NCI-H2029 (cell line): ENCODE data around the gene POTEJ.
"Not testable (repeated sequence)": the region's sequence is repeated elsewhere in the genome, so short reads cannot be mapped to it uniquely, and the experiment has no call there.

Source experiments
- DNase-seq: peaks from one replicate; lab custom pipeline; 2025; lab: John Stamatoyannopoulos, UW

Gene POTEJ

DNA sequence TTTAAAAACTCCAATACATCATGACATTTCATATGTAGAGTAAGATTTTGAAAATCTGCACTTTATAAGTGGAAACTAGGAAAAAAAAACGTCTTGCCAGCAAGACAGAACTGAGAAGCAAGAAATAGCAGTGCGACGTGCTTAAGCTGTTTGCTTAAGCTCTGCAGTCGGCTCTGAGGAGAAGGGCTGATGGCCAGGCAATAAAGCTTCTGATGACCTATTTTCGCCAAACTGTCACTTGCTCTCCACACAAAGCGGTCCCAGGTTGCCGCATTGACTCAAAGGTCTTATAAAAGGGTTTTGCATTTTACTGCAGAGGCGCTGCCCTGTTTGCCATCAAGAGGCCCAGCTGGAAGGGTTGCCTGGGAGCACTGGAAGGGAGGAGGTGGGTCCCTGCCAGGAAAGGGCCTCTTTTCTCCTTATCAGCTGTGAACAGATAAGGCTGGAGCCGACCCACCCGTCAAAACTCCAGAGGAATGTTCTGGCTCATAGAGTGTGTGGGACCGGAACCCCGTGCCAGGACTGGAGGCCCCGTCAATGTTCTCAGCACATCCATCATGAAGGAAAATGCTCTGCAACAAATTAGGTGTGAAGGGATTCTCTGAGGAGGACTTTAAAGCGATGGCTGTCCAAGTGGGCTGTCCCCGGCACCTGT is 9.5 kb upstream of the POTEJ start:
- DNase-seq: not testable (repeated sequence)

DNA sequence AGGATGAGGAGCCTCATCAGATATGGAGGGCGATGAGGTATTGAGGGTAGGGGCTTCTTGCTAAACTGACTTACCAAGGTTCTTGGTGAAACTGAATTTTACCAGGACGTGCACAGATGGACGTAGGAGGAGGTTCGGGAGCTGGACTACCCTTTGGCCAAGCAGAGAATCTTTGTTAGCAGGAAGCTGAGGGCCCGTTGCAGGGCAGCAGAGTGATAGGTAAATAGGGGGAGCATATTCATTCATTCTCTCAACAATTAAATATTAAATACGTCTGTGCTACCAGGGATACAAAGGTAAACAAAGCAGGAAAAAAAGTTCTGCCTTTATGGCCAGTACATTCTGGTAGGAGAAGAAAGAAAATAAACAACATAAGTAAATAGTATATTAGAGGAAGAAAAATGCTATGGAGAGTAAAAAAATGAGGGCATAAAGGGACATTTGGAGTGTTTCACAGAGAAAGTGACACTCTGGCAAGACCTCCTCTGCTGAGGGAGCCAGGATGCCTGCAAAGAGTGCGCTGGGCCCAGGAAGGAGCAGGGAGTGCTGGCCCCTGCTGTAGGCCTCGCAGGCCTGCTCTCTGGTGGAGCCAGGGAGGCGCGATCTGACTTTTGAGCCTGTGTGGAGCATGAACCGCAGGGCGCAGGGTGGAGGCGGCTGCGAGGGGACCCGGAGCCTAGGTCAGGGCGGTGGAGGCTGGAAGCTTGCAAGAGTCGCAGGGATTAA is 2.8 kb upstream of the POTEJ start:
- not testable (repeated sequence) for DNase-seq

DNA sequence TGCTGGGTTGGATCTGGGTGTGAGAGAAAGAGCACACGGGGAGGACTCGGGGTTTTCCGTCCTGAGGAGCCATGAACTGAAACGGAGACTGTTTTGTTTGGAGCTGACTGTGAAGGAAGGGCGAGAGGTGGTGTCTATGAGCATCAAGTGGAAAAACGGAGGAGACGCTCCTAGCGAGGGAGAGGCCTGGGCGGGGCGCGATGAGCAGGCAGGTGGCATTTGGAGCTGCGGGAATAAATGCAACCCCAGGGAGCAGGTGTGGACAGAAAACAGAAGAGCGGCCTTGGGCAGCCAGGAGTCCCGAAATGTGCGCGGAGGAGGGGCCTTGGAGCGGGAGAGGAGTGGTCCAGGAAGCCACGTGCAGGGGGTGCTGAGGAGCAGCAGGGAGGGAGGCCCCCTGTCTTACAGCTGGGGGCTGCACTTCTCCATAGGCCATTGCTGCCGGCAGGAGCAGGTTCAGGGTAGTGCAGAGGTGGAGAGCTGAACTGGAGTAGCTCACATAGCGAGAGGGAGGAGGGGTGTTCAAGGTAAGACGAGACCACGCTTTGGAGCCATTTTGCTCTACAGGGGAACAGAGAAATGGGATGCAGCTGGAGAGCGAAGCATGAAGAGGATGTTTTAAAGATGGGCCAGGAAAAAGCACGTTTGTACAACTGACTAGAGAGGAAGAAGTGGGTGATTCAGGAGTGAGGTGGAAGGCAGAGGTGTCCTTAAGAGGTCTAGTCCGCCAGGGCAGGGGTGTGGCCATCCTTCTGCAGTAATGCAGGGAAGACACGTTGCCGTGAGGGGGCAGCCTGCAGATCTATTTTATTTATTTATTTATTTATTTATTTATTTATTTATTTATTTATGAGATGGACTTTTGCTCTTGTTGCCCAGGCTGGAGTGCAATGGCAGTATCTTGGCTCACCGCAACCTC is 2.0 kb upstream of the POTEJ start:
- not testable (repeated sequence) for DNase-seq

DNA sequence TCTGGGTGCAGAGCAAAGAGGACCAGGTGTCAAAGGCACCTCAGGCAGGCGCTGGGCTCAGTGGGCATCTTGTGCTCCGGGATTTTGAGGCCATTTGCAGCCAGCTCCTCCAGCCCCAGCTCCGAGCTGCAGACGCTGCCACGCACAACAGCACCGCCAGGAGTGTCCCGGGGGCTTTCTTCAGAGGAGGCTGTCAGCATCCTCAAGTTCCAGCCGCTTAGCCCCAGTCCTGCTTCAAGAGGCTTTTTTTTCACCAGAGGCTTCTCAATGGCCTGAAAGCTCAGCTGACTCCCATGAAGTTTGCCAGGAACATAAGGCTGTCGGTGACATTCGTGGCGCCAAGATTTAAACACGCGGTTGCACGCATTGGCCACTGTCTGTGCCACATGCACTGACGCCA is 754 bp upstream of the POTEJ start:
- DNase-seq: not testable (repeated sequence)

DNA sequence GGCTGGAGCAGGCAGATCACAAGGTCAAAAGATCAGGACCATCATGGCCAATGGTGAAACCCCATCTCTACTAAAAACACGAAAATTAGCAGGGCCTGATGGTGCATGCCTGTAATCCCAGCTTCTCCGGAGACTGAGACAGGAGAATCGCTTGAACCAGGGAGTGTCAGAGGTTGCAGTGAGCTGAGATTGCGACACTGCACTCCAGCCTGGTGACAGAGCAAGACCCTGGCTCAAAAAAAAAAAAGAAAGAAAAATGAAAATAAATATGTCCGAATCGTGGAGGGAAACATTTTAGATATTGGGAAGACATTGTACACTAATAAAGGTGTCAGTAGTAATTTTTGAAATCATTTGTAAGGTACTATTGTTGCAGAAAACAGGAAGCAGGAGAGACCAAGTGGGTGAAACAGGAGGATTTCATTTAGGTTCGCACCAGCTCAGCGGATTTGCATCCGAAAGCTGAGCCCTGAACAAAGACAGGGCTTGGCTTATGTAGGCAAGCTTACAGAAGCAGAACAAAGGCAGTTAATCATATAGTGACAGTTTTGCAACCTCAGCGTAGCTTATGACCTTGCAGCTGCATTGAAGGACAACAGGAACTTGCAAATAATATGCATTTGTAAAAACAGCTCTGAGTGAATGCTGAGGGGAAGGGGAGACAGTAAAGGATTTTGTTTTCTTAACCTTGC is 17.7 kb downstream of the POTEJ start:
- DNase-seq: not testable (repeated sequence)

DNA sequence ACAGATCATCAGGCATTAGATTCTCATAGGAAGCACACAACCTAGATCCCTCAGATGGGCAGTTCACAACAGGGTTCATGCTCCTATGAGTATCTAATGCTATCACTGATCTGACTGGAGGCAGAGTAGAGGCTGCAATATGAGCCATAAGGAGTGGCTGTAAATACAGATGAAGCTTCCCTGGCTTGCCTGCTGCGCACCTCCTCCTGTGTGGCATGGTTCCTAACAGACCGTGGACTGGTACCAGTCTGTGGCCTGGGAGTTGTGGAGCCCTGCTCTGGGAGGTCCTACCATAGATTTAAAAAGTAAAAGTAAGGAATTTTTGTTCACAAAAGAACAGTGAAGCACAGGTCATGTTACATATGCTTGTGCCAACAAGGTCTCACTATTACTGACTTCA is 27.7 kb downstream of the POTEJ start:
- DNase-seq: not testable (repeated sequence)

DNA sequence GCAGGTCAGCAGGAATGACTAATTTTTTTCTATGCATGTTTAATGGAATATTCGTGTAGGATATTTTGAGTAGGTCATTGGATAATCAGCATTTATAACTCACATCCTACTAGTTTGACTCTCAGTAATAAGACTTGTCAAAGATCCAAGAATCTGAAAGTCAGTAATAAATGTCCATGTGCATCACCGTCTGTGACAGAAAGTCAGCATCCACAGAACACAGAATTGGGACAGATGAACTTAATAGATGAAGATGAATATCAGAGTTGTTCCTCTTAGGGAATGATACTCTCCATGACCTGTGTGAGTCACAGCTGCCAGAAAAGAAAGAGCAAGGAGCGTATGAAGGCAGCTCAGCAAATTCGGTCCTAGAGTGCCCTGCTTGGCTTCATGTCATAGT is 30.4 kb downstream of the POTEJ start:
- DNase-seq: not testable (repeated sequence)

DNA sequence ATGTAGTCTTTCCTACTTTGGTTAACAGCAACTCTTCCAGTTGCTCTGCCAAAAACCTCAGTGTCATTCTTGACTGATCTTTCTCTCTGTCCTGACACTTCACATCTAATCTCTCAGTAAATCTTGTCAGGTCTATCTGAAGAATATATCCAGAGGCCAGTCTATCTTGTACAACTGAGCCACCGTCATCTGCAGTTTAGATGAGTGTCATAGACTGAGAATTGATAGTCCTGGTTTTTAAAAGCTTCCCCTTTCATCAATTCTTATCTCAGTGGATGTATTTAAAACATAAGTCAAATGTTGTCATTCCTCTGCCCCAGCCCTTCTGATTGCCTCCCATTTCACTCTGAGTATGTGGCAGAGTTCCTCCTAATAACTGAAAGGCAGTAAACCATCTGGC is 38.0 kb downstream of the POTEJ start:
- not testable (repeated sequence) for DNase-seq

DNA sequence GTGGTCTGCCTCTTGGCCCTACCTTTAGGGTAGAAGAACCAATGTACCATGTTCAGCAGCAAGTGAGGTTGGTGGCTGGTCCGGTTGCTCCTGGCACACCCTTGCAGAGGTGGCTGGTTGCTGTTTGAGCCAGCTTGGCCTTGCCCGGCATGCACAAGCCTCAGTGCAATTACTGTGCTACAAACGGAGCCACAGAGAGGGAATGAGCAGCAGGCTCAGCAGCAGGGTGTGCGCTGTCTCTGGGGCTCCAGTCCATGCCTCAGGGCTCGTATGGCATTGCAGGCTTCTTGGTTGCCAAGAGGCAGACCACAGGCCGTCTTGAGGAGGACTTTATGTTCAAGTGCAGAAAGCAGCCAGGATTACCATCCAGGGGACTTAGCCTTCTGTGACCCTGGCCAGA is 53.3 kb downstream of the POTEJ start:
- not testable (repeated sequence) for DNase-seq

DNA sequence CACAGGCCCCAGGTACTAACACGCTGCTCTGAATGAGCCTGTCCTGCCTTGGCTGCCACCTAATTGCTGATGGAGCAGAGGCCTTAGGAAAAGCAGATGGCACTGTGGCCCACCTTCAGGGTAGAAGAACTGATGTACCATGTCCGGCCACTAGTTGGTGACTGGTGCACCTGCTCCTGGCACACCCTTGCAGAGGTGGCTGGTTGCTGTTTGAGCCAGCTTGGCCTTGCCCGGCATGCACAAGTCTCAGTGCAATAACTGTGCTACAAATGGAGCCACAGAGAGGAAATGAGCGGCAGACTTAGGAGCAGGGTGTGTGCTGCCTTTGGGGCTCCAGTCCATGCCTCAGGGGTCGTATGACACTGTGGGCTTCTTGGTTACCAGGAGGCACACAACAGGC is 54.4 kb downstream of the POTEJ start:
- not testable (repeated sequence) for DNase-seq

DNA sequence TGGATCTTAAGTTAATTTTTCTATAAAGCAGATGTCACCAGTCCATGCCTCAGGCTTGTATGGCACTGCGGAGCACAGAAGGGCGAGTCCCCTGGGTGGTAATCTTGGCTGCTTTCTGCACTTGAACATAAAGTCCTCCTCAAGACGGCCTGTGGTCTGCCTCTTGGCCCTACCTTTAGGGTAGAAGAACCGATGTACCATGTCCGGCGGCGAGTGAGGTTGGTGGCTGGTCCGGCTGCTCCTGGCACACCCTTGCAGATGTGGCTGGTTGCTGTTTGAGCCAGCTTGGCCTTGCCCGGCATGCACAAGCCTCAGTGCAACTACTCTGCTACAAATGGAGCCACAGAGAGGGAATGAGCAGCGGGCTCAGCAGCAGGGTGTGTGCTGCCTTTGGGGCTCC is 56.3 kb downstream of the POTEJ start:
- DNase-seq: not testable (repeated sequence)

DNA sequence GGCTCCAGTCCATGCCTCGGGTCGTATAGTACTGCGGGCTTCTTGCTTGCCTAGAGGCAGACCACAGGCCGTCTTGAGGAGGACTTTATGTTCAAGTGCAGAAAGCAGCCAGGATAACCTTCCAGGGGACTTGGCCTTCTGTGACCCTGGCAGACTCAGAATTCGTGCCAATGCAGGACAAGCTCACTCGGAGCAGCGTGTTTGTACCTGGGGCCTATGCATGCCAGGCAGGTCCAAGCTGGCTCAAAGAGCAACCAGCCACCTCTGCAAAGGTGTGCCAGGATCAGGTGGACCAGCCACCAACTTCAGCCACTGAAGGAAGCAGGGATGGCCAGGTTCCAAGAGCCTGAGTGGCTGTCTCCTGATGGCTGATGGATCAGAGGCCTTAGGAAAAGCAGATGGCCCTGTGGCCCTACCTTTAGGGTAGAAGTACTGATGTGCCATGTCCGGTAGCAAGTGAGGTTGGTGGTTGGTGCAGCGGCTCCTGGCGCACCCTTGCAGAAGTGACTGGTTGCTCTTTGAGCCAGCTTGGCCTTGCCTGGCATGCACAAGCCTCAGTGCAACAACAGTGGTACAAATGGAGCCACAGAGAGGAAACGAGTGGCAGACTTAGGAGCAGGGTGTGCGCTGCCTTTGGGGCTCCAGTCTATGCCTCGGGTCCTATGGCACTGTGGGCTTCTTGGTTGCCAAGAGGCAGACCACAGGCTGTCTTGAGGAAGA is 58.9 kb downstream of the POTEJ start:
- DNase-seq: not testable (repeated sequence)

DNA sequence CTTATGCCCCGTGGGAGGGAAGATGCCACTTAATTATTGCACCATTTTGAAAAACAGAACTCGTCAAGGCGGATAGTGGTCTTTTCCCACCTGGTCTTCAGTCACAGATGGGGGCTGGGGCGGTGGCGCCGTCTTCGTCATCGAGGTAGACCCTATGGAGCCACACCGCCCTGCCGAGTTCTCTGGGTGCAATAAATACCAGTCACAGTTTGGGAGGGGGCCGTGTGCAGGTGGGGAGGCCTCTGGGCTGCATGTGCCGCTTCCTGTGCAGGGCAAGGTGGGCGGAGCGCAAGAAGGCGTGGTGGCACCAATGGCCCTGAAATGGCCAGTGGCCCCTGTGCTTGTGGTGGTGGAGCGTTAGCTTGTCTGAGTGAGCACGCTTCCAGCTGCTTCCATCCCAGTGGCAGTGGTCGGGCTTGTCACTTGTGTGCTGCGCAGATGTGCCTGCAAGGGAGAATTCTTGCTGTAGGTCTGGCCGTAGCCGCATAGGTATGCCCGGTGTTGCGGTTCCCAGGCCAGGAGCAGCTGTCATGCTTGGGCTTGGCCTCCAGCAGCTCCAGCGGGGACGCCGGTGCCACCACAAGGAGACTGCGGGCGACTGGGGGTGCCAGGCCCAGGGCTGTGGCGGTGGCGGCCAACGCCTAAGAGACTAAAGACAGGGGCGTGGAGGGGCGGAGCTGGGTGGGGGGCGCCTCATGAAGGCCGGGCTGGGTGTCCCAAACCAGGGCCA is 81.0 kb downstream of the POTEJ start:
- not testable (repeated sequence) for DNase-seq

DNA sequence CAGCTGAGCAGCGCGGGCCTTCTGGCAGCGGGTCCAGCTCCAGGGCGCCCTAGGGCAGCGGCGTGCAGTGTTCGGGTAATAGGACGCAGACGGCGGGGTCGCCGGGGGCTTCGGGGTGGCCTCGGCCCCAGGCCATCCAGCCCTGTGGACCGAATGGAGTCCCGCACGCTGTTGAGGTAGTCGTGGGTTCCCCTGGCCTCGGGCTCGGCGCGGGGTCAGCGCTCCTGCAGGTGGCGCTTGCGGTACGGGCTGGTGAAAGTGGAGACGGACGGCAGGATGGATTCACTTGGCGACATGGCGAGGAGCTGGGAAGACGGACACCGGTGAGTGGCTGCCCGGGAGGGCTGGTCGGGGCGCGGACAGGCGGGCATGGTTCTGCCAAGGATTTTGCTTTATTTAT is 82.2 kb downstream of the POTEJ start:
- not testable (repeated sequence) for DNase-seq

DNA sequence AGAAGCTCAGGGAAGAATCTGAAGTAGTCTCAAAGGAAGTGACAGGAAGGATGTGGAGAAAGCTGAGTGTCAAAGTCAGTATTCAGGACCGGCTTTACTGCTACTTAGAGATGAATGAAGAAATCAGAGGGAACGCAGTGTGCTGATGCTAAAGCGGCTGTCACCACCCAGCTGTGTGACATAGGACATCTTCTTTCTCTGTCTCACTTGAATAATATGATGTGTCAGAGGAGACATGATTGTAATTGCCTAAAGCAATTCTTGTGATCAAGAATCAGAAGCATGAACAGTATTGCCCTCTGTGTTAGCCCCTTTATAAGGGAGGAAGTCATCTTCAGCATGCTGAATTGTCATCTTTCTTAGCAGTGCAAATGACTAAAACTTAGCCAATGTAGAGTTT is 92.0 kb downstream of the POTEJ start:
- DNase-seq: not testable (repeated sequence)
